Esophagus muscularis mucosa (tissue), 4 donors: ENCODE data around the gene ABHD12.

Experiments used
- CTCF ChIP-seq, 3 experiments: fragments of 200-600 bp in 2 of 3; fragments of 450-650 bp in 1 of 3; sonication (generic) in 2 of 3; IDR thresholded peaks; one replicate each; pipeline ENCODE4 v1.5.1; 2017 to 2019; ENCODE audit warnings: antibody characterized with exemption in 3 of 3, mild to moderate bottlenecking in 2 of 3, moderate library complexity in 1 of 3
- EP300 ChIP-seq: sonication (generic); formaldehyde crosslinking; IDR thresholded peaks from one replicate; pipeline ENCODE4 v1.6.1; 2017; ENCODE audit warnings: antibody characterized with exemption
- POLR2A ChIP-seq: fragments of 450-650 bp; IDR thresholded peaks from one replicate; pipeline ENCODE4 v1.6.1; 2017; ENCODE audit warnings: antibody characterized with exemption, moderate library complexity, mild to moderate bottlenecking, low read depth
- POLR2AphosphoS5 ChIP-seq, 2 donors: sonication (generic); formaldehyde crosslinking; IDR thresholded peaks; one replicate each; pipeline ENCODE4 v1.6.1; 2017; ENCODE audit warnings: antibody characterized with exemption in 2 of 2

- TF ChIP-seq POLR2A (no peak), CTCF (IDR thresholded peaks at IDR 0.05) (no peak), EP300 (no peak), POLR2AphosphoS5 (IDR thresholded peaks at IDR 0.05) (no peak)
These were observed 28.1 kb upstream of the ABHD12 start for GRCh38 chr20:25418776-25419175.
